CD4-positive, alpha-beta memory T cell (primary cell): ENCODE measurements around the gene C3orf80. TPM values are rescaled to one million over a fixed set of nuclear protein-coding genes. Genes with fewer than 3 reads are reported as not detected.

ENCODE experiments used
- CTCF ChIA-PET: fragments of 350-600 bp; sonication (Branson Sonifier 250); formaldehyde crosslinking; loops from one replicate; lab custom pipeline; 2021; ENCODE audit warnings: inconsistent platforms; ENCODE audit not compliant: partially characterized antibody; lab: Charles Lee
- POLR2A ChIA-PET: fragments of 350-600 bp; sonication (Branson Sonifier 250); formaldehyde crosslinking; loops from one replicate; lab custom pipeline; 2021; ENCODE audit not compliant: partially characterized antibody; lab: Charles Lee
- DNase-seq, 5 donors: peaks; one replicate each; pipeline versions ENCODE4 v3.0.0 to v3.0.0-alpha.2; 2020 to 2022; ENCODE audit warnings: mixed read lengths in 1 of 5
- H3K27ac ChIP-seq: one replicate; pipeline ENCODE4 v1.7.0; 2013; ENCODE audit warnings: low read depth, low read length
- H3K27me3 ChIP-seq: 2 replicates; pipeline ENCODE4 v1.7.0; 2013; ENCODE audit warnings: mild to moderate bottlenecking, low read length, moderate library complexity; ENCODE audit not compliant: insufficient read depth
- H3K36me3 ChIP-seq: 2 replicates; pipeline ENCODE4 v1.7.0; 2013; ENCODE audit warnings: mild to moderate bottlenecking, low read length, moderate library complexity; ENCODE audit not compliant: insufficient read depth
- H3K4me1 ChIP-seq: 2 replicates; pipeline ENCODE4 v1.7.0; 2013; ENCODE audit warnings: mild to moderate bottlenecking, low read length, moderate library complexity; ENCODE audit not compliant: insufficient read depth
- H3K4me3 ChIP-seq, 2 donors: one replicate each; pipeline ENCODE4 v1.7.0; 2013; ENCODE audit warnings: low read length in 2 of 2, mild to moderate bottlenecking in 1 of 2
- H3K9me3 ChIP-seq, 2 donors: one replicate each; pipeline ENCODE4 v1.7.0; 2013; ENCODE audit warnings: low read length in 2 of 2, control low read depth in 1 of 2; ENCODE audit not compliant: control insufficient read depth in 1 of 2
- H3K27ac Mint-ChIP-seq, 7 donors: one replicate each; pipeline ENCODE4 v1.8.0; 2020 to 2021; ENCODE audit warnings: mixed read lengths in 7 of 7, mild to moderate bottlenecking in 6 of 7, inconsistent platforms in 3 of 7, moderate library complexity in 3 of 7
- H3K27me3 Mint-ChIP-seq, 2 donors: one replicate each; pipeline ENCODE4 v1.8.0; 2020 to 2021; ENCODE audit warnings: mixed read lengths in 2 of 2
- H3K36me3 Mint-ChIP-seq, 2 donors: one replicate each; pipeline ENCODE4 v1.8.0; 2020 to 2021; ENCODE audit warnings: mixed read lengths in 2 of 2, inconsistent platforms in 1 of 2, mild to moderate bottlenecking in 1 of 2
- H3K4me1 Mint-ChIP-seq, 4 donors: one replicate each; pipeline ENCODE4 v1.8.0; 2020 to 2021; ENCODE audit warnings: mixed read lengths in 4 of 4, mild to moderate bottlenecking in 1 of 4
- H3K4me3 Mint-ChIP-seq, 8 donors: one replicate each; pipeline ENCODE4 v1.8.0; 2020 to 2021; ENCODE audit warnings: mixed read lengths in 8 of 8, mild to moderate bottlenecking in 7 of 8, moderate library complexity in 6 of 8, inconsistent platforms in 3 of 8
- H3K9me3 Mint-ChIP-seq, 8 donors: one replicate each; pipeline ENCODE4 v1.8.0; 2020 to 2021; ENCODE audit warnings: mixed read lengths in 8 of 8, mild to moderate bottlenecking in 5 of 8, inconsistent platforms in 3 of 8, moderate library complexity in 1 of 8
- intact Hi-C: fragments of 100-400 bp; cut with micrococcal nuclease; formaldehyde crosslinking; loops from one replicate; pipeline ENCODE4 v1.15.1; 2023
- polyA plus RNA-seq, 2 donors: library from polyadenylated mRNA; unstranded; fragments of 300-500 nt; fragmentation: Illumina TruSeq; gene quantifications; one replicate each; pipeline ENCODE4 v1.2.3, GENCODE V29; 2021
- total RNA-seq, 2 experiments: library from RNA; stranded (reverse); gene quantifications; one replicate each; pipeline ENCODE4 v1.2.3, GENCODE V29; 2021

The C3orf80 gene
- total and polyA plus RNA-seq, 4 experiments from 2014 or later, result not detected

GRCh38 chr3:160213191-160213590 is 12.0 kb upstream of the C3orf80 start:
- H3K4me3 ChIP-seq, result no peak overlapping the region
- no peaks in the 10 kb centered on the region for H3K4me1 ChIP-seq
- POLR2A ChIA-PET, result no interaction called here
- peaks cover 13 to 20% of the 10 kb centered on the region in 2 donors for H3K27me3 Mint-ChIP-seq
- H3K4me1 Mint-ChIP-seq, result no peaks in the 10 kb centered on the region
- no peaks in the 10 kb centered on the region for H3K9me3 Mint-ChIP-seq
- no peaks in the 10 kb centered on the region for H3K36me3 ChIP-seq
- no peak overlapping the region for H3K4me3 Mint-ChIP-seq
- H3K9me3 ChIP-seq, result no peaks in the 10 kb centered on the region
- H3K27ac Mint-ChIP-seq, result no peak overlapping the region
- no peak for DNase-seq
- intact Hi-C loops, result no loop called here
- CTCF ChIA-PET, result no interaction called here
- H3K27ac ChIP-seq, result no peak overlapping the region
- no peaks in the 10 kb centered on the region for H3K27me3 ChIP-seq
- no peaks in the 10 kb centered on the region for H3K36me3 Mint-ChIP-seq

- H3K4me3 ChIP-seq, result no peak overlapping the region
- no peaks in the 10 kb centered on the region for H3K36me3 ChIP-seq
- H3K4me1 ChIP-seq, result no peaks in the 10 kb centered on the region
- intact Hi-C loops, result no loop called here
- H3K4me3 Mint-ChIP-seq, result no peak overlapping the region
- POLR2A ChIA-PET, result no interaction called here
- no peak for DNase-seq
- H3K27me3 Mint-ChIP-seq, result peaks cover 13 to 35% of the 10 kb centered on the region in 2 donors
- H3K27ac ChIP-seq, result no peak overlapping the region
- CTCF ChIA-PET, result no interaction called here
- H3K36me3 Mint-ChIP-seq, result no peaks in the 10 kb centered on the region
- H3K27me3 ChIP-seq, result no peaks in the 10 kb centered on the region
- no peaks in the 10 kb centered on the region for H3K9me3 Mint-ChIP-seq
- no peaks in the 10 kb centered on the region for H3K9me3 ChIP-seq
- no peak overlapping the region for H3K27ac Mint-ChIP-seq
- no peaks in the 10 kb centered on the region for H3K4me1 Mint-ChIP-seq
These were observed 7.5 kb upstream of the C3orf80 start for GRCh38 chr3:160217675-160218074.

- Mint-ChIP-seq H3K27ac (no peak overlapping the region), H3K4me1 (no peaks in the 10 kb centered on the region), H3K27me3 (peaks cover 16 to 39% of the 10 kb centered on the region in 2 donors), H3K9me3 (no peaks in the 10 kb centered on the region), H3K36me3 (no peaks in the 10 kb centered on the region), H3K4me3 (no peak overlapping the region)
- no peaks in the 10 kb centered on the region for H3K9me3 ChIP-seq
- POLR2A ChIA-PET, result no interaction called here
- no peaks in the 10 kb centered on the region for H3K27me3 ChIP-seq
- DNase-seq, result no peak
- H3K27ac ChIP-seq, result no peak overlapping the region
- H3K4me1 ChIP-seq, result no peaks in the 10 kb centered on the region
- CTCF ChIA-PET, result no interaction called here
- intact Hi-C loops, result no loop called here
- H3K36me3 ChIP-seq, result no peaks in the 10 kb centered on the region
- H3K4me3 ChIP-seq, result no peak overlapping the region
These were observed 7.1 kb upstream of the C3orf80 start for GRCh38 chr3:160218136-160218535.

- no peaks in the 10 kb centered on the region for H3K36me3 ChIP-seq
- ChIA-PET POLR2A (no interaction called here), CTCF (interaction anchor here (0.9 kb wide), 1 partner anchor 62 kb away, joined by 3 read pairs; no protein-coding TSS in a partner anchor)
- H3K4me1 ChIP-seq, result peaks cover 9% of the 10 kb centered on the region
- Mint-ChIP-seq H3K4me3 (no peak overlapping the region), H3K9me3 (no peaks in the 10 kb centered on the region), H3K27ac (no peak overlapping the region), H3K36me3 (no peaks in the 10 kb centered on the region), H3K27me3 (peaks cover 27 to 55% of the 10 kb centered on the region in 2 donors), H3K4me1 (peaks cover 5 to 14% (median 9%) of the 10 kb centered on the region in 4 donors)
- no peak for DNase-seq
- H3K27ac ChIP-seq, result no peak overlapping the region
- no peaks in the 10 kb centered on the region for H3K9me3 ChIP-seq
- intact Hi-C loops, result no loop called here
- peaks cover 10% of the 10 kb centered on the region for H3K27me3 ChIP-seq
- H3K4me3 ChIP-seq, result no peak overlapping the region
These were observed 5.2 kb upstream of the C3orf80 start for GRCh38 chr3:160220038-160220437.

GRCh38 chr3:160221019-160221418 is 4.2 kb upstream of the C3orf80 start:
- CTCF ChIA-PET, result interaction anchor here (0.9 kb wide), 1 partner anchor 61 kb away, joined by 3 read pairs; no protein-coding TSS in a partner anchor
- H3K9me3 Mint-ChIP-seq, result no peaks in the 10 kb centered on the region
- peaks cover 10% of the 10 kb centered on the region for H3K27me3 ChIP-seq
- peaks cover 9% of the 10 kb centered on the region for H3K4me1 ChIP-seq
- H3K36me3 ChIP-seq, result no peaks in the 10 kb centered on the region
- no peaks in the 10 kb centered on the region for H3K36me3 Mint-ChIP-seq
- no peaks in the 10 kb centered on the region for H3K9me3 ChIP-seq
- no peak overlapping the region for H3K27ac Mint-ChIP-seq
- H3K27ac ChIP-seq, result no peak overlapping the region
- intact Hi-C loops, result no loop called here
- peaks cover 6 to 15% (median 9%) of the 10 kb centered on the region in 4 donors for H3K4me1 Mint-ChIP-seq
- H3K27me3 Mint-ChIP-seq, result peaks cover 28 to 55% of the 10 kb centered on the region in 2 donors
- POLR2A ChIA-PET, result no interaction called here
- DNase-seq, result no peak
- H3K4me3 ChIP-seq, result no peak overlapping the region
- H3K4me3 Mint-ChIP-seq, result no peak overlapping the region

- DNase-seq, result peak in 2 of 5 donors; percentile 6 to 16
- intact Hi-C loops, result no loop called here
- peak overlapping the region; percentile 8 to 85 (median 78) for H3K4me3 Mint-ChIP-seq
These were observed 966 bp upstream of the C3orf80 start for GRCh38 chr3:160224256-160224655.

GRCh38 chr3:160224811-160225175 is 429 bp upstream of the C3orf80 start:
- H3K27ac Mint-ChIP-seq, result peak overlapping the region in 1 of 7 donors; percentile 27
- CTCF ChIA-PET, result interaction anchor here (1.3 kb wide), 1 partner anchor 12 kb away, joined by 4 read pairs; no protein-coding TSS in a partner anchor
- POLR2A ChIA-PET, result no interaction called here

More at GRCh38 chr3:160224256-160224655, 966 bp upstream of the C3orf80 start:
- ChIA-PET POLR2A (no interaction called here), CTCF (no interaction called here)
- no peaks in the 10 kb centered on the region for H3K9me3 Mint-ChIP-seq
- H3K36me3 Mint-ChIP-seq, result no peaks in the 10 kb centered on the region
- Histone ChIP-seq H3K4me3 (no peak overlapping the region), H3K4me1 (peaks cover 18% of the 10 kb centered on the region), H3K27ac (no peak overlapping the region), H3K27me3 (peaks cover 22% of the 10 kb centered on the region), H3K9me3 (no peaks in the 10 kb centered on the region), H3K36me3 (no peaks in the 10 kb centered on the region)
- peaks cover 13 to 22% (median 15%) of the 10 kb centered on the region in 4 donors for H3K4me1 Mint-ChIP-seq
- H3K27ac Mint-ChIP-seq, result no peak overlapping the region
- H3K27me3 Mint-ChIP-seq, result peaks cover 32 to 50% of the 10 kb centered on the region in 2 donors

More at GRCh38 chr3:160224811-160225175, 429 bp upstream of the C3orf80 start:
- H3K27ac ChIP-seq, result no peak overlapping the region
- peaks cover 22% of the 10 kb centered on the region for H3K27me3 ChIP-seq
- Mint-ChIP-seq H3K9me3 (no peaks in the 10 kb centered on the region), H3K27me3 (peaks cover 30 to 50% of the 10 kb centered on the region in 2 donors), H3K4me3 (peak overlapping the region; percentile 68 to 85 (median 80)), H3K4me1 (peaks cover 13 to 22% (median 15%) of the 10 kb centered on the region in 4 donors), H3K36me3 (no peaks in the 10 kb centered on the region)
- peaks cover 18% of the 10 kb centered on the region for H3K4me1 ChIP-seq
- H3K4me3 ChIP-seq, result peak overlapping the region in 1 of 2 donors; percentile 50
- intact Hi-C loops, result loop anchor here (5.0 kb wide), 1 partner anchor 178 kb away; no protein-coding TSS in a partner anchor
- no peaks in the 10 kb centered on the region for H3K9me3 ChIP-seq
- H3K36me3 ChIP-seq, result no peaks in the 10 kb centered on the region
- DNase-seq, result no peak
